ENCODE data around the gene CCSAP.
"Not testable (repeated sequence)": the region's sequence is repeated elsewhere in the genome, so short reads cannot be mapped to it uniquely, and the experiment has no call there.

Gene CCSAP

DNA sequence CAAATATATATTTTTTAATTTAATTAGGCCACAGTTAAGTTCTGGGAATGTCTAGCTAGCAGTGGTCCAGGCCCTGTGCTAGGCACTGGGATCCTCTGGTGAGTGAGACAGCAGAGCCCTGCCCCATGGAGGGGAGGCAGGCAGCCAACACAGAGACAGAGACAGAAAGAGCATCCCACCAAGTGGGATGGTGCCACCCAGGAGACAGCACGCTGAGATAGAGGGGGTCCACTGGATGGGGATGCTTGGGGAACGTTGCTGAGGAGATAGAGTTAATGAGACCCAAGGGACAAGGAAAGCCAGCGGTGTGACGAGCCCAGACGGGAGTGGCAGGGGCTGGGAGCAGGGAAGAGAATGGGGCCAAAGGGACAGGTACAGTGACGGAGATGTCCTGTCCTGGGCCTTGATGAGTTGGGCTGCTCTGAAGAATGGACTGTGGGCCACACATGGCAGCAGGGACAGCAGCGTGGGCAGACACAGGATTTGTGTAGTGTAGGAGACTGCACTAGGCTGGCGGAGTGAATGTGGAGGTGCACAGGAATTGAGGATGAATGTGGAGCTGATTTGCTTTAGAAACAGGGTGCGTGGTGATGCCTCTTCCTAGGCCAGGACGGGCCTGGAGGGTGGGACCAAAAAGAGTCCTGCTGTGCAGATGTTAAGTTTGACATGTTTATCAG is 49.2 kb downstream of the CCSAP start:
- Histone ChIP-seq H3K36me3 (replicated peaks; ENCODE audit: low read depth, low read length) (peaks cover 40% of the 10 kb centered on the region), H3K4me3 (ENCODE audit: low read length) (no peak overlapping the region), H3K9ac (ENCODE audit: low read length) (no peak overlapping the region), H3K4me1 (ENCODE audit: low read length) (peaks cover 6% of the 10 kb centered on the region), H4K20me1 (ENCODE audit: insufficient read depth, low read length) (peaks cover 28% of the 10 kb centered on the region), H3K9me3 (ENCODE audit: insufficient read depth, low read length) (no peaks in the 10 kb centered on the region), H3K79me2 (ENCODE audit: low read length) (peaks cover 4% of the 10 kb centered on the region; the same call in 1 of the 2 replicates), H3K27ac (ENCODE audit: low read length) (no peak overlapping the region), H2AFZ (ENCODE audit: low read depth, low read length) (no peak overlapping the region), H3K27me3 (ENCODE audit: low read depth, low read length) (no peaks in the 10 kb centered on the region), H3K4me2 (ENCODE audit: low read length) (no peak overlapping the region)
- TF ChIP-seq, protein P1, sequence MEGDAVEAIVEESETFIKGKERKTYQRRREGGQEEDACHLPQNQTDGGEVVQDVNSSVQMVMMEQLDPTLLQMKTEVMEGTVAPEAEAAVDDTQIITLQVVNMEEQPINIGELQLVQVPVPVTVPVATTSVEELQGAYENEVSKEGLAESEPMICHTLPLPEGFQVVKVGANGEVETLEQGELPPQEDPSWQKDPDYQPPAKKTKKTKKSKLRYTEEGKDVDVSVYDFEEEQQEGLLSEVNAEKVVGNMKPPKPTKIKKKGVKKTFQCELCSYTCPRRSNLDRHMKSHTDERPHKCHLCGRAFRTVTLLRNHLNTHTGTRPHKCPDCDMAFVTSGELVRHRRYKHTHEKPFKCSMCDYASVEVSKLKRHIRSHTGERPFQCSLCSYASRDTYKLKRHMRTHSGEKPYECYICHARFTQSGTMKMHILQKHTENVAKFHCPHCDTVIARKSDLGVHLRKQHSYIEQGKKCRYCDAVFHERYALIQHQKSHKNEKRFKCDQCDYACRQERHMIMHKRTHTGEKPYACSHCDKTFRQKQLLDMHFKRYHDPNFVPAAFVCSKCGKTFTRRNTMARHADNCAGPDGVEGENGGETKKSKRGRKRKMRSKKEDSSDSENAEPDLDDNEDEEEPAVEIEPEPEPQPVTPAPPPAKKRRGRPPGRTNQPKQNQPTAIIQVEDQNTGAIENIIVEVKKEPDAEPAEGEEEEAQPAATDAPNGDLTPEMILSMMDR (IDR thresholded peaks at IDR 0.05; ENCODE audit: low read depth, low read length), result no peak
- no peak for TF ChIP-seq EZH2phosphoT487 (IDR thresholded peaks at IDR 0.05; ENCODE audit: low read depth)

DNA sequence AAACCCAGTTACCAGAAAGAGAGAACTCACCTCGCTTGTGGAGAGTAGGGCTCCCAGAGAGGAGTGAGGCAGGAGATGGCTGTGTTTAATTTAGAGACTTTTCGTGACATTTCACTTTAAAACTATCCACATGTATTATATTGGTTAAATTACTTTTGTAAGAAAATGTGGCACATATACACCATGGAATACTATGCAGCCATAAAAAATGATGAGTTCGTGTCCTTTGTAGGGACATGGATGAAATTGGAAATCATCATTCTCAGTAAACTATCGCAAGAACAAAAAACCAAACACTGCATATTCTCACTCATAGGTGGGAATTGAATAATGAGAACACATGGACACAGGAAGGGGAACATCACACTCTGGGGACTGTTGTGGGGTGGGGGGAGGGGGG is 51.2 kb downstream of the CCSAP start:
- not testable (repeated sequence) for H3K4me3 ChIP-seq (ENCODE audit: low read length); H2AFZ ChIP-seq (ENCODE audit: low read depth, low read length); H3K9me3 ChIP-seq (ENCODE audit: insufficient read depth, low read length); H3K4me2 ChIP-seq (ENCODE audit: low read length); H3K27me3 ChIP-seq (ENCODE audit: low read depth, low read length); H3K9ac ChIP-seq (ENCODE audit: low read length); H3K27ac ChIP-seq (ENCODE audit: low read length)
- H3K79me2 ChIP-seq (ENCODE audit: low read length), result peaks cover 20% of the 10 kb centered on the region
- H3K36me3 ChIP-seq (replicated peaks; ENCODE audit: low read depth, low read length), result peaks cover 32% of the 10 kb centered on the region
- H3K4me1 ChIP-seq (ENCODE audit: low read length), result peaks cover 17% of the 10 kb centered on the region
- H4K20me1 ChIP-seq (ENCODE audit: insufficient read depth, low read length), result peaks cover 47% of the 10 kb centered on the region

DNA sequence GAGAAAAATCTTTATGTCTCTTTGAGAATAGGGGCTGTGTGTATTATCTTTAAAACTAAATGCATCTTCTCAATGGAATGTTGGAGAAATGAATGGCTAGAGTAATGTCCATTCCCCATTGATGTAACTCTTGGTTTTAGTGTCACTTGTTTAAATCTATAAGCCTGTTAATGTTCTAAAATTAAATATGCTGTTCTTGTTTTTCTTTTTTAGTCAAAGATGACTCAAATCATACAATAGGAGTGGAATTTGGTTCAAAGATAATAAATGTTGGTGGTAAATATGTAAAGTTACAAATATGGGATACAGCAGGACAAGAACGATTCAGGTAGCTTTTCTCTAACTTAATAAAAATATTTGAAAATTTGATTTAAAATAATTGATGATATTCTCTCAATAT is 54.3 kb downstream of the CCSAP start:
- no peak overlapping the region for H3K27ac ChIP-seq (ENCODE audit: low read length)
- no peak for TF ChIP-seq EZH2phosphoT487 (IDR thresholded peaks at IDR 0.05; ENCODE audit: low read depth)
- TF ChIP-seq, protein P1 (IDR thresholded peaks at IDR 0.05; ENCODE audit: low read depth, low read length), result no peak
- peaks cover 28% of the 10 kb centered on the region for H3K36me3 ChIP-seq (replicated peaks; ENCODE audit: low read depth, low read length)
- no peak overlapping the region for H3K4me3 ChIP-seq (ENCODE audit: low read length)
- H3K27me3 ChIP-seq (ENCODE audit: low read depth, low read length), result no peaks in the 10 kb centered on the region
- H3K9me3 ChIP-seq (ENCODE audit: insufficient read depth, low read length), result no peaks in the 10 kb centered on the region
- H3K79me2 ChIP-seq (ENCODE audit: low read length), result peaks cover 38% of the 10 kb centered on the region
- H3K4me1 ChIP-seq (ENCODE audit: low read length), result peaks cover 27% of the 10 kb centered on the region
- H4K20me1 ChIP-seq (ENCODE audit: insufficient read depth, low read length), result peaks cover 63% of the 10 kb centered on the region
- no peak overlapping the region for H3K9ac ChIP-seq (ENCODE audit: low read length)
- H2AFZ ChIP-seq (ENCODE audit: low read depth, low read length), result no peak overlapping the region
- H3K4me2 ChIP-seq (ENCODE audit: low read length), result peak overlapping the region; percentile 15; the same call in 1 of the 2 replicates

DNA sequence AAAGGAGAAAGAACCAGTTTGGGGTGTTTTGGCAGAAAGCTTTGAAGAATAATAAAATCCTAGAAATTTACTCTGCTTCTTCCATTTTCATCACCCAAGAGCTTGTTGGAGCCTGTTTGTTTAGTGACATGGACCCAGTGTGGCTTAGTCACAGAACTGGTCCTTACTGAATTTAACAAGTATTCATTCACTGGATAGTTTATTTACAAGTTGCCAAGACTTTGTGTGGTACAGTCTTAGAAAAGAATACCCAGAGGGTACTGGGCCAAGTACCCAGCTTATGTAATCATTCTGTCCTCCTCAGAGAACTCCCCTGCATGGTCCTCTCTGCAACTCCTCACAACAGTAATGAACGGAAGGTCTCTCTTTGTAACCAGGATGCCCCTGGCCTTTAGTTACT is 55.6 kb downstream of the CCSAP start:
- TF ChIP-seq, protein P1 (IDR thresholded peaks at IDR 0.05; ENCODE audit: low read depth, low read length), result no peak
- no peak for TF ChIP-seq EZH2phosphoT487 (IDR thresholded peaks at IDR 0.05; ENCODE audit: low read depth)
- no peak overlapping the region for H2AFZ ChIP-seq (ENCODE audit: low read depth, low read length)
- H3K9me3 ChIP-seq (ENCODE audit: insufficient read depth, low read length), result no peaks in the 10 kb centered on the region
- peaks cover 27% of the 10 kb centered on the region for H3K4me1 ChIP-seq (ENCODE audit: low read length)
- H3K36me3 ChIP-seq (replicated peaks; ENCODE audit: low read depth, low read length), result peaks cover 28% of the 10 kb centered on the region
- no peak overlapping the region for H3K4me3 ChIP-seq (ENCODE audit: low read length)
- H3K27ac ChIP-seq (ENCODE audit: low read length), result no peak overlapping the region
- H3K9ac ChIP-seq (ENCODE audit: low read length), result no peak overlapping the region
- H4K20me1 ChIP-seq (ENCODE audit: insufficient read depth, low read length), result peaks cover 73% of the 10 kb centered on the region
- no peak overlapping the region for H3K4me2 ChIP-seq (ENCODE audit: low read length)
- peaks cover 50% of the 10 kb centered on the region for H3K79me2 ChIP-seq (ENCODE audit: low read length)
- no peaks in the 10 kb centered on the region for H3K27me3 ChIP-seq (ENCODE audit: low read depth, low read length)

All from OCI-LY3 (cell line).